Aorta (tissue), 5 donors: ENCODE results near the gene FBRSL1. TPM values are rescaled to one million over a fixed set of nuclear protein-coding genes. Genes with fewer than 3 reads are reported as not detected.
A peak's percentile ranks its signal among the peaks of the same experiment; 100 is the strongest.

Experiments
- ATAC-seq: fragments of 200-7000 bp; cut with Tn5 transposase; one replicate; pipeline ENCODE4 v1.9.1; 2022; ENCODE audit warnings: moderate library complexity; ENCODE audit not compliant: low FRiP score
- DNase-seq, 2 donors: peaks; one replicate each; pipeline ENCODE4 v3.0.0-alpha.2; 2020
- H3K27ac ChIP-seq, 2 donors: one replicate each; pipeline ENCODE4 v1.5.1; 2013; ENCODE audit warnings: low read length in 2 of 2, mild to moderate bottlenecking in 2 of 2, moderate library complexity in 2 of 2, control low read depth in 1 of 2, inconsistent platforms in 1 of 2, low read depth in 1 of 2
- H3K27me3 ChIP-seq, 2 donors: one replicate each; pipeline ENCODE4 v1.6.1; 2013; ENCODE audit warnings: control low read depth in 1 of 2, low read length in 1 of 2, mild to moderate bottlenecking in 1 of 2, moderate library complexity in 1 of 2; ENCODE audit not compliant: insufficient read depth in 2 of 2, control insufficient read depth in 1 of 2
- H3K36me3 ChIP-seq, 2 donors: one replicate each; pipeline ENCODE4 v1.6.1; 2013; ENCODE audit warnings: control low read depth in 1 of 2, low read length in 1 of 2, mild to moderate bottlenecking in 1 of 2; ENCODE audit not compliant: insufficient read depth in 2 of 2, control insufficient read depth in 1 of 2
- H3K4me1 ChIP-seq, 2 donors: one replicate each; pipeline ENCODE4 v1.6.1; 2013; ENCODE audit warnings: low read length in 2 of 2, control low read depth in 1 of 2, mild to moderate bottlenecking in 1 of 2, moderate library complexity in 1 of 2; ENCODE audit not compliant: insufficient read depth in 2 of 2, control insufficient read depth in 1 of 2
- H3K4me3 ChIP-seq, 2 donors: one replicate each; pipeline ENCODE4 v1.5.1; 2013; ENCODE audit warnings: low read length in 2 of 2, control low read depth in 1 of 2, mild to moderate bottlenecking in 1 of 2
- H3K9me3 ChIP-seq: one replicate; pipeline ENCODE4 v1.6.1; 2013; ENCODE audit warnings: mild to moderate bottlenecking, low read length; ENCODE audit not compliant: control insufficient read depth
- WGBS, 2 donors: extraction: QIAGEN DNeasy Blood & Tissue Kit; methylation state at CpG; one replicate each; pipeline ENCODE4 v1.1.7; 2013; 5-methylcytosine and 5-hydroxymethylcytosine counted together
- intact Hi-C, 2 donors: fragments of 100-400 bp; cut with DNase I; formaldehyde crosslinking; loops; one replicate each; pipeline versions ENCODE4 v1.14.2 to v1.15.0; 2022
- polyA plus RNA-seq, 2 donors: library from polyadenylated mRNA; stranded (reverse); fragments of 200-250 nt; gene quantifications; one replicate each; pipeline ENCODE4 v1.2.3, GENCODE V29; 2013
- total RNA-seq, 2 donors: library from RNA; stranded (reverse); fragmentation: NEBNext Ultra II Directional; extraction: Animal tissue kit (Norgen Biotek cat#: 25700); gene quantifications; one replicate each; pipeline ENCODE4 v1.2.1, GENCODE V29; 2021
- donor health status: healthy with polysubstance abuse.
- donor health status: Bipolar disorder and iron deficiency.
- donor health status: DM: no; HTN: no; CAD: no.
- donor health status: DM: no; HTN: no; CAD: no.
- donor health status: DM: yes; HTN: yes; CAD: no.

The FBRSL1 gene
- total and polyA plus RNA-seq, 4 donors: 6.4 to 51.0 (median 37.0) TPM

GRCh38 chr12:132490422-132491137 lies 629 bp downstream of the FBRSL1 start:
- DNase-seq (no peak), ATAC-seq (no peak)
- H3K4me3 ChIP-seq: peak overlapping the region; percentile 75 to 85
- H3K36me3 ChIP-seq: no peaks in the 10 kb centered on the region
- H3K4me1 ChIP-seq: peaks cover 0 to 2% of the 10 kb centered on the region in 2 donors
- no peaks in the 10 kb centered on the region for H3K9me3 ChIP-seq
- H3K27ac ChIP-seq: no peak overlapping the region
- intact Hi-C loops: loop anchor here in 1 of 2 donors (10.0 kb wide), 1 partner anchor 104 kb away; no protein-coding TSS in a partner anchor
- WGBS, 2 donors: 1% methylated on average over 68 to 110 of the region's 110 CpGs
- no peaks in the 10 kb centered on the region for H3K27me3 ChIP-seq

- Histone ChIP-seq H3K27me3 (no peaks in the 10 kb centered on the region), H3K4me3 (peak overlapping the region; percentile 75 to 85), H3K27ac (no peak overlapping the region), H3K4me1 (peaks cover 0 to 2% of the 10 kb centered on the region in 2 donors), H3K36me3 (no peaks in the 10 kb centered on the region), H3K9me3 (no peaks in the 10 kb centered on the region)
- DNase-seq (no peak), ATAC-seq (no peak)
- 24 to 27% methylated on average over 14 of the region's 14 CpGs for WGBS, 2 donors
- intact Hi-C loops: loop anchor here in 1 of 2 donors (10.0 kb wide), 1 partner anchor 104 kb away; no protein-coding TSS in a partner anchor
Observed at GRCh38 chr12:132491138-132491663, 1.2 kb downstream of the FBRSL1 start.

- DNase-seq: no peak
Observed at GRCh38 chr12:132491761-132492378, 1.9 kb downstream of the FBRSL1 start.

GRCh38 chr12:132492522-132492921 lies 2.6 kb downstream of the FBRSL1 start:
- intact Hi-C loops: loop anchor here in 1 of 2 donors (10.0 kb wide), 1 partner anchor 102 kb away; no protein-coding TSS in a partner anchor
- Histone ChIP-seq H3K9me3 (no peaks in the 10 kb centered on the region), H3K27ac (no peak overlapping the region), H3K36me3 (no peaks in the 10 kb centered on the region), H3K4me3 (no peak overlapping the region), H3K4me1 (peaks cover 0 to 2% of the 10 kb centered on the region in 2 donors), H3K27me3 (no peaks in the 10 kb centered on the region)
- WGBS, 2 donors: 87 to 88% methylated on average over 12 of the region's 12 CpGs
- DNase-seq (no peak), ATAC-seq (no peak)

More at GRCh38 chr12:132491761-132492378, 1.9 kb downstream of the FBRSL1 start:
- H3K9me3 ChIP-seq: no peaks in the 10 kb centered on the region
- ATAC-seq: no peak
- WGBS, 2 donors: 79 to 81% methylated on average over 23 of the region's 23 CpGs
- H3K36me3 ChIP-seq: no peaks in the 10 kb centered on the region
- intact Hi-C loops: loop anchor here in 1 of 2 donors (10.0 kb wide), 1 partner anchor 103 kb away; no protein-coding TSS in a partner anchor
- peaks cover 0 to 2% of the 10 kb centered on the region in 2 donors for H3K4me1 ChIP-seq
- no peak overlapping the region for H3K4me3 ChIP-seq
- H3K27ac ChIP-seq: no peak overlapping the region
- H3K27me3 ChIP-seq: no peaks in the 10 kb centered on the region

- intact Hi-C loops: loop anchor here in 1 of 2 donors (10.0 kb wide), 1 partner anchor 102 kb away; no protein-coding TSS in a partner anchor
- H3K27ac ChIP-seq: no peak overlapping the region
- H3K4me1 ChIP-seq: peaks cover 0 to 2% of the 10 kb centered on the region in 2 donors
- H3K36me3 ChIP-seq: no peaks in the 10 kb centered on the region
- WGBS, 2 donors: 87 to 93% methylated on average over 12 of the region's 12 CpGs
- no peak for ATAC-seq
- no peak for DNase-seq
- no peaks in the 10 kb centered on the region for H3K9me3 ChIP-seq
- no peaks in the 10 kb centered on the region for H3K27me3 ChIP-seq
- H3K4me3 ChIP-seq: no peak overlapping the region
Observed at GRCh38 chr12:132492951-132493350, 3.0 kb downstream of the FBRSL1 start.

GRCh38 chr12:132493482-132494178 lies 3.7 kb downstream of the FBRSL1 start:
- ATAC-seq (no peak), DNase-seq (no peak)
- Histone ChIP-seq H3K9me3 (no peaks in the 10 kb centered on the region), H3K27me3 (no peaks in the 10 kb centered on the region), H3K27ac (no peak overlapping the region), H3K4me3 (no peak overlapping the region), H3K4me1 (peaks cover 0 to 2% of the 10 kb centered on the region in 2 donors), H3K36me3 (no peaks in the 10 kb centered on the region)
- 87% methylated on average over 18 of the region's 18 CpGs for WGBS, 2 donors
- intact Hi-C loops: loop anchor here in 1 of 2 donors (10.0 kb wide), 1 partner anchor 101 kb away; no protein-coding TSS in a partner anchor

- 77 to 80% methylated on average over 25 of the region's 25 CpGs for WGBS, 2 donors
- H3K27ac ChIP-seq: no peak overlapping the region
- intact Hi-C loops: loop anchor here in 1 of 2 donors (10.0 kb wide), 1 partner anchor 100 kb away; no protein-coding TSS in a partner anchor
- DNase-seq (no peak), ATAC-seq (no peak)
- H3K36me3 ChIP-seq: no peaks in the 10 kb centered on the region
- H3K4me3 ChIP-seq: no peak overlapping the region
- no peaks in the 10 kb centered on the region for H3K9me3 ChIP-seq
- H3K27me3 ChIP-seq: no peaks in the 10 kb centered on the region
- H3K4me1 ChIP-seq: peaks cover 0 to 2% of the 10 kb centered on the region in 2 donors
Observed at GRCh38 chr12:132494294-132495164, 4.6 kb downstream of the FBRSL1 start.
